HepG2 (cell line): ENCODE results near the gene TNNT1. TPM values are rescaled to one million over a fixed set of nuclear protein-coding genes. Genes with fewer than 3 reads are reported as not detected.

Experiments
- PITX1 ChIP-seq: sonication (generic); formaldehyde crosslinking; IDR thresholded peaks from 2 replicates; pipeline ENCODE4 v1.5.1; 2020; ENCODE audit warnings: mild to moderate bottlenecking, missing genetic modification reagents
- RBM39 ChIP-seq: fragments of 200-400 bp; formaldehyde crosslinking; IDR thresholded peaks from one replicate; pipeline ENCODE4 v1.6.1; 2018; ENCODE audit warnings: antibody characterized with exemption, mild to moderate bottlenecking, low read depth, low read length; ENCODE audit not compliant: poor library complexity, severe bottlenecking
- ZZZ3 ChIP-seq: sonication (generic); formaldehyde crosslinking; IDR thresholded peaks from 2 replicates; pipeline ENCODE4 v1.4.0; 2020; ENCODE audit warnings: missing genetic modification reagents, mild to moderate bottlenecking, borderline replicate concordance
- polyA plus RNA-seq, 8 experiments: library from polyadenylated mRNA; depleted of rRNA in 3 of 8; stranded (reverse) in 7 of 8; unstranded in 1 of 8; fragments of >200 nt; fragmentation: Illumina TruSeq in 4 of 8; extraction: Trizol in 4 of 8; gene quantifications; 2 replicates each; pipeline versions ENCODE4 v1.2.1 to v1.2.3, GENCODE V29; 2011 to 2016; ENCODE audit warnings: low read depth in 4 of 8, missing spikeins in 1 of 8, mixed read lengths in 1 of 8; ENCODE audit not compliant: insufficient read depth in 1 of 8
- total RNA-seq, 5 experiments: library from RNA; depleted of rRNA; stranded (reverse); fragments of >200 nt; fragmentation: Illumina TruSeq; extraction: Trizol; gene quantifications; 2 replicates each; pipeline ENCODE4 v1.2.3, GENCODE V29; 2016; ENCODE audit warnings: low read depth in 1 of 5
- TF ChIP-seq, protein P1 (sequence below): sonication (generic); formaldehyde crosslinking; IDR thresholded peaks from 2 replicates; pipeline ENCODE4 v1.5.0; 2020; ENCODE audit warnings: missing genetic modification reagents, mild to moderate bottlenecking, borderline replicate concordance
- TF ChIP-seq, protein P2 (sequence below), 2 experiments: fragments of 450-650 bp in 1 of 2; sonication (generic) in 1 of 2; formaldehyde crosslinking in 1 of 2; IDR thresholded peaks; 2 replicates each; pipeline versions ENCODE4 v1.6.1 to v1.8.0; 2016 to 2022; ENCODE audit warnings: antibody characterized with exemption in 1 of 2, mild to moderate bottlenecking in 1 of 2, missing genetic modification reagents in 1 of 2

The TNNT1 gene
- total and polyA plus RNA-seq, 2 of the 13 experiments (the other 11 are each of a cell fraction or from before 2014, with no cell fraction given), result 1.3 to 2.4 TPM

DNA sequence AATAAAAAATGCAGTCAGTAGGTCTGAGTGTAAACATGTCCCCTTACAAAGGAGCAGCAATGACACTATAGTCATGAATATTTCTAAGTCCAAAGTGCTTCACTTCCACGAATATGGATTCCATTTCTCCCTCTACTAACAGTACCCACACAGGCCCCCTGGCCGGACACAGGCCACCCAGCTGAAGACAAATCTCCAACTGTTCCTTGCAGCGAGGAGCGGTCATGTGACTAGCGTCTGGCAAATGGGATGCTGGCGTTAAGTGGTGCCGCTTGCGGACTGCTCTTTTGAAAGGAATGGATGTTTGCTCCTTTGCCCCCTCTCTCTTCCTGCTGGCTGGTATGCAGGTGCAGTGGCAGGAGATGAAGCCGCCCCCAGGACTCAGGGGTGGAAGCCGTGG lies 47.7 kb downstream of the TNNT1 start (continued):
- TF ChIP-seq, protein P1, sequence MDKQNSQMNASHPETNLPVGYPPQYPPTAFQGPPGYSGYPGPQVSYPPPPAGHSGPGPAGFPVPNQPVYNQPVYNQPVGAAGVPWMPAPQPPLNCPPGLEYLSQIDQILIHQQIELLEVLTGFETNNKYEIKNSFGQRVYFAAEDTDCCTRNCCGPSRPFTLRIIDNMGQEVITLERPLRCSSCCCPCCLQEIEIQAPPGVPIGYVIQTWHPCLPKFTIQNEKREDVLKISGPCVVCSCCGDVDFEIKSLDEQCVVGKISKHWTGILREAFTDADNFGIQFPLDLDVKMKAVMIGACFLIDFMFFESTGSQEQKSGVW (CRISPR knock-in tag), result no peak
- TF ChIP-seq, protein P2, sequence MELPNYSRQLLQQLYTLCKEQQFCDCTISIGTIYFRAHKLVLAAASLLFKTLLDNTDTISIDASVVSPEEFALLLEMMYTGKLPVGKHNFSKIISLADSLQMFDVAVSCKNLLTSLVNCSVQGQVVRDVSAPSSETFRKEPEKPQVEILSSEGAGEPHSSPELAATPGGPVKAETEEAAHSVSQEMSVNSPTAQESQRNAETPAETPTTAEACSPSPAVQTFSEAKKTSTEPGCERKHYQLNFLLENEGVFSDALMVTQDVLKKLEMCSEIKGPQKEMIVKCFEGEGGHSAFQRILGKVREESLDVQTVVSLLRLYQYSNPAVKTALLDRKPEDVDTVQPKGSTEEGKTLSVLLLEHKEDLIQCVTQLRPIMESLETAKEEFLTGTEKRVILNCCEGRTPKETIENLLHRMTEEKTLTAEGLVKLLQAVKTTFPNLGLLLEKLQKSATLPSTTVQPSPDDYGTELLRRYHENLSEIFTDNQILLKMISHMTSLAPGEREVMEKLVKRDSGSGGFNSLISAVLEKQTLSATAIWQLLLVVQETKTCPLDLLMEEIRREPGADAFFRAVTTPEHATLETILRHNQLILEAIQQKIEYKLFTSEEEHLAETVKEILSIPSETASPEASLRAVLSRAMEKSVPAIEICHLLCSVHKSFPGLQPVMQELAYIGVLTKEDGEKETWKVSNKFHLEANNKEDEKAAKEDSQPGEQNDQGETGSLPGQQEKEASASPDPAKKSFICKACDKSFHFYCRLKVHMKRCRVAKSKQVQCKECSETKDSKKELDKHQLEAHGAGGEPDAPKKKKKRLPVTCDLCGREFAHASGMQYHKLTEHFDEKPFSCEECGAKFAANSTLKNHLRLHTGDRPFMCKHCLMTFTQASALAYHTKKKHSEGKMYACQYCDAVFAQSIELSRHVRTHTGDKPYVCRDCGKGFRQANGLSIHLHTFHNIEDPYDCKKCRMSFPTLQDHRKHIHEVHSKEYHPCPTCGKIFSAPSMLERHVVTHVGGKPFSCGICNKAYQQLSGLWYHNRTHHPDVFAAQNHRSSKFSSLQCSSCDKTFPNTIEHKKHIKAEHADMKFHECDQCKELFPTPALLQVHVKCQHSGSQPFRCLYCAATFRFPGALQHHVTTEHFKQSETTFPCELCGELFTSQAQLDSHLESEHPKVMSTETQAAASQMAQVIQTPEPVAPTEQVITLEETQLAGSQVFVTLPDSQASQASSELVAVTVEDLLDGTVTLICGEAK (IDR thresholded peaks at IDR 0.05), result no peak
- TF ChIP-seq, protein P2 (CRISPR knock-in tag; IDR thresholded peaks at IDR 0.05), result no peak
- TF ChIP-seq ZZZ3 (CRISPR knock-in tag) (no peak), RBM39 (no peak), PITX1 (CRISPR knock-in tag) (no peak)
